K562 (cell line): ENCODE measurements around the gene KAZN. TPM values are rescaled to one million over a fixed set of nuclear protein-coding genes. Genes with fewer than 3 reads are reported as not detected.

ENCODE experiments used
- ERF ChIP-seq: fragments of 450-650 bp; formaldehyde crosslinking; IDR thresholded peaks from 2 replicates; pipeline ENCODE4 v1.4.0; 2020; ENCODE audit warnings: mild to moderate bottlenecking, mixed read lengths
- FOS ChIP-seq: IDR thresholded peaks from 3 replicates; pipeline ENCODE4 v1.6.1; 2011; ENCODE audit not compliant: insufficient read length; ENCODE audit errors: extremely low read depth
- GMEB1 ChIP-seq: fragments of 250-450 bp; sonication (Bioruptor Pico); IDR thresholded peaks from 2 replicates; pipeline ENCODE4 v1.4.0; 2020; ENCODE audit warnings: mild to moderate bottlenecking
- HSF4 ChIP-seq: fragments of 250-450 bp; sonication (Bioruptor Pico); IDR thresholded peaks from 2 replicates; pipeline ENCODE4 v2.1.2; 2022; ENCODE audit warnings: mild to moderate bottlenecking, moderate library complexity, borderline replicate concordance
- JUND ChIP-seq, 2 experiments: IDR thresholded peaks; 2 replicates in 1 of 2; 3 replicates in 1 of 2; pipeline ENCODE4 v1.6.1; 2011; ENCODE audit warnings: borderline replicate concordance in 2 of 2, low read depth in 2 of 2, low read length in 2 of 2, improper control_type of control experiment in 1 of 2, missing biosample characterization in 1 of 2, missing genetic modification characterization in 1 of 2, missing genetic modification reagents in 1 of 2
- NR2C2 ChIP-seq, 2 experiments: fragments of 200-800 bp in 1 of 2; sonication (Bioruptor generic) in 1 of 2; sonication (generic) in 1 of 2; formaldehyde crosslinking in 1 of 2; IDR thresholded peaks; 2 replicates each; pipeline versions ENCODE4 v1.6.1 to v1.8.0; 2016 to 2022; ENCODE audit warnings: mild to moderate bottlenecking in 1 of 2, missing compliant biosample characterization in 1 of 2, missing genetic modification characterization in 1 of 2, missing genetic modification reagents in 1 of 2
- THAP12 ChIP-seq: fragments of 250-450 bp; sonication (Bioruptor Pico); IDR thresholded peaks from 2 replicates; pipeline ENCODE4 v1.9.0; 2021; ENCODE audit warnings: mild to moderate bottlenecking, inconsistent platforms
- ZNF318 ChIP-seq, 2 experiments: fragments of 450-650 bp; IDR thresholded peaks; 2 replicates each; pipeline ENCODE4 v1.6.1; 2016; ENCODE audit warnings: mild to moderate bottlenecking in 2 of 2, borderline replicate concordance in 1 of 2, low read depth in 1 of 2, moderate library complexity in 1 of 2
- ZNF778 ChIP-seq: fragments of 450-650 bp; formaldehyde crosslinking; IDR thresholded peaks from 2 replicates; pipeline ENCODE4 v1.4.0; 2020; ENCODE audit warnings: mild to moderate bottlenecking, moderate library complexity
- polyA plus RNA-seq, 8 experiments: library from polyadenylated mRNA; depleted of rRNA in 4 of 8; stranded (reverse) in 5 of 8; unstranded in 3 of 8; fragments of >200 nt; fragmentation: Nextera tagmentation in 2 of 8; fragmentation: Illumina TruSeq in 1 of 8; extraction: Ambion mirVana in 2 of 8; extraction: Trizol in 1 of 8; gene quantifications; 2 replicates each; pipeline versions ENCODE4 v1.2.1 to v1.2.3, GENCODE V29; 2011 to 2014; ENCODE audit warnings: inconsistent platforms in 1 of 8, missing spikeins in 1 of 8
- total RNA-seq, 7 experiments: library from RNA; depleted of rRNA in 6 of 7; stranded (reverse); fragments of >200 nt in 6 of 7; fragmentation: Illumina TruSeq in 2 of 7; extraction: Trizol in 2 of 7; gene quantifications; 2 replicates each; pipeline versions ENCODE4 v1.2.1 to v1.2.3, GENCODE V29; 2011 to 2021; ENCODE audit warnings: low replicate concordance in 1 of 7
- TF ChIP-seq, protein P1 (sequence below): sonication (generic); formaldehyde crosslinking; IDR thresholded peaks from 2 replicates; pipeline ENCODE4 v1.8.1; 2022; ENCODE audit warnings: missing genetic modification reagents

Gene KAZN
- total and polyA plus RNA-seq, 9 of the 15 experiments (the other 6 are each of a cell fraction or from before 2014, with no cell fraction given), result 2.1 to 21.6 (median 5.4) TPM

GRCh38 chr1:14777516-14778506, 179.3 kb downstream of the KAZN start (continued):
- TF ChIP-seq GMEB1, result peak; percentile 56
- TF ChIP-seq ZNF778 (CRISPR knock-in tag), result no peak
- TF ChIP-seq FOS, result no peak
- TF ChIP-seq NR2C2 (CRISPR knock-in tag; IDR thresholded peaks at IDR 0.05), result no peak
- TF ChIP-seq NR2C2 (tag; IDR thresholded peaks at IDR 0.05), result peak; percentile 93
- TF ChIP-seq, protein P1, sequence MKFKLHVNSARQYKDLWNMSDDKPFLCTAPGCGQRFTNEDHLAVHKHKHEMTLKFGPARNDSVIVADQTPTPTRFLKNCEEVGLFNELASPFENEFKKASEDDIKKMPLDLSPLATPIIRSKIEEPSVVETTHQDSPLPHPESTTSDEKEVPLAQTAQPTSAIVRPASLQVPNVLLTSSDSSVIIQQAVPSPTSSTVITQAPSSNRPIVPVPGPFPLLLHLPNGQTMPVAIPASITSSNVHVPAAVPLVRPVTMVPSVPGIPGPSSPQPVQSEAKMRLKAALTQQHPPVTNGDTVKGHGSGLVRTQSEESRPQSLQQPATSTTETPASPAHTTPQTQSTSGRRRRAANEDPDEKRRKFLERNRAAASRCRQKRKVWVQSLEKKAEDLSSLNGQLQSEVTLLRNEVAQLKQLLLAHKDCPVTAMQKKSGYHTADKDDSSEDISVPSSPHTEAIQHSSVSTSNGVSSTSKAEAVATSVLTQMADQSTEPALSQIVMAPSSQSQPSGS (CRISPR knock-in tag), result no peak
- no peak for TF ChIP-seq ZNF318 (IDR thresholded peaks at IDR 0.05; ENCODE audit: borderline replicate concordance in 1 of 2, low read depth in 1 of 2)
- TF ChIP-seq THAP12 (CRISPR knock-in tag), result no peak
- TF ChIP-seq JUND (IDR thresholded peaks at IDR 0.05; ENCODE audit: borderline replicate concordance, low read depth, low read length), result no peak
- TF ChIP-seq JUND (tag; IDR thresholded peaks at IDR 0.05; ENCODE audit: borderline replicate concordance, low read depth, low read length), result peak; percentile 74; the same call in 2 of the 3 replicates
- peak; percentile 93 for TF ChIP-seq ERF
- TF ChIP-seq HSF4 (CRISPR knock-in tag), result peak; percentile 84; the same call in 1 of the 2 replicates
